K562 (cell line): ENCODE measurements around the gene HDHD5. TPM values are rescaled to one million over a fixed set of nuclear protein-coding genes. Genes with fewer than 3 reads are reported as not detected.

ENCODE experiments used
- ATAC-seq: fragments of 200-7000 bp; cut with Tn5 transposase; 3 replicates; pipeline ENCODE4 v1.9.1; 2020; ENCODE audit warnings: moderate library complexity
- BruUV-seq: library from RNA; stranded (reverse); fragments of 400-500 nt; replicated peaks from 2 replicates; lab custom pipeline; 2021; lab: Mats Ljungman, UMichigan
- CTCF ChIA-PET: fragments of 300-600 bp; formaldehyde crosslinking; extraction: SDS; loops from one replicate; lab custom pipeline; 2021; ENCODE audit warnings: low intra/inter-chr PET ratio; lab: Yijun Ruan, JAX
- POLR2A ChIA-PET: fragments of 300-600, 350-650 bp; sonication (Branson Sonifier 250); formaldehyde crosslinking; extraction: SDS; loops from one replicate; lab custom pipeline; 2021; ENCODE audit warnings: antibody characterized with exemption, inconsistent platforms; lab: Yijun Ruan, JAX
- DNase-seq, 4 experiments: peaks; one replicate each; pipeline versions ENCODE4 v3.0.0 to v3.0.0-alpha.2; 2011 to 2018; ENCODE audit warnings: low spot score in 3 of 4, mixed read lengths in 3 of 4; ENCODE audit errors: extremely low read depth in 1 of 4
- FAIRE-seq: peaks from 2 replicates; lab custom pipeline; 2011; peaks lifted over from hg19 to GRCh38; lab: Jason Lieb, UNC
- H2AFZ ChIP-seq: 2 replicates; pipeline ENCODE4 v1.6.0; 2011; ENCODE audit warnings: low read depth, low read length, control low read depth, inconsistent platforms
- H3K27ac ChIP-seq: fragments of 200-600 bp; 3 replicates; pipeline ENCODE4 v1.8.0; 2011; ENCODE audit warnings: low read depth, mild to moderate bottlenecking, control low read depth, inconsistent platforms, low read length, moderate library complexity, mixed read lengths; ENCODE audit errors: extremely low read depth
- H3K27me3 ChIP-seq, 2 experiments: fragments of 300-600 bp in 1 of 2; 2 replicates in 1 of 2; 3 replicates in 1 of 2; pipeline versions ENCODE4 v1.6.0 to v1.8.0; 2011; ENCODE audit warnings: inconsistent platforms in 2 of 2, low read length in 2 of 2, mild to moderate bottlenecking in 1 of 2, mixed read lengths in 1 of 2, moderate library complexity in 1 of 2; ENCODE audit not compliant: control insufficient read depth in 2 of 2, insufficient read depth in 2 of 2
- H3K36me3 ChIP-seq: fragments of 300-600 bp; 3 replicates; pipeline ENCODE4 v1.8.0; 2011; ENCODE audit warnings: mild to moderate bottlenecking, low read length, inconsistent platforms; ENCODE audit not compliant: control insufficient read depth, insufficient read depth
- H3K4me1 ChIP-seq, 2 experiments: fragments of 200-600 bp in 1 of 2; replicated peaks in 1 of 2; 2 replicates in 1 of 2; 3 replicates in 1 of 2; pipeline versions ENCODE4 v1.5.1 to v1.8.0; 2011; ENCODE audit warnings: inconsistent platforms in 2 of 2, low read length in 2 of 2, mild to moderate bottlenecking in 1 of 2, mixed read lengths in 1 of 2, moderate library complexity in 1 of 2; ENCODE audit not compliant: control insufficient read depth in 2 of 2, insufficient read depth in 2 of 2
- H3K4me2 ChIP-seq: 2 replicates; pipeline ENCODE4 v1.6.1; 2011; ENCODE audit warnings: low read length, control low read depth, inconsistent platforms, mixed read lengths; ENCODE audit not compliant: insufficient read depth
- H3K4me3 ChIP-seq: fragments of 200-600 bp; sonication (generic), shearing (Covaris generic); 2 replicates; pipeline ENCODE4 v1.5.1; 2016; ENCODE audit warnings: control low read depth, inconsistent platforms
- H3K79me2 ChIP-seq: fragments of 200-600 bp; 3 replicates; pipeline ENCODE4 v1.8.0; 2011; ENCODE audit warnings: low read length, inconsistent platforms; ENCODE audit not compliant: control insufficient read depth, insufficient read depth
- H3K9ac ChIP-seq, 2 experiments: 2 replicates each; pipeline versions ENCODE4 v1.6.0 to v1.6.1; 2011; ENCODE audit warnings: low read depth in 2 of 2, low read length in 2 of 2, control low read depth in 1 of 2, inconsistent platforms in 1 of 2, mild to moderate bottlenecking in 1 of 2, mixed read lengths in 1 of 2; ENCODE audit not compliant: insufficient read depth in 1 of 2
- H3K9me1 ChIP-seq: one replicate; pipeline ENCODE4 v1.6.0; 2011; ENCODE audit warnings: inconsistent platforms, mild to moderate bottlenecking, low read length, moderate library complexity; ENCODE audit not compliant: control insufficient read depth, insufficient read depth
- H3K9me3 ChIP-seq: replicated peaks from 2 replicates; pipeline ENCODE4 v1.5.1; 2011; ENCODE audit warnings: low read depth, low read length, inconsistent platforms; ENCODE audit not compliant: control insufficient read depth, insufficient read depth
- H4K20me1 ChIP-seq: replicated peaks from 2 replicates; pipeline ENCODE4 v1.6.1; 2011; ENCODE audit warnings: low read length, inconsistent platforms, mixed read lengths; ENCODE audit not compliant: control insufficient read depth, insufficient read depth
- CBFA2T3 ChIP-seq: fragments of 450-650 bp; IDR thresholded peaks from 2 replicates; pipeline ENCODE4 v1.6.1; 2017
- FOSL1 ChIP-seq: fragments of 200-800 bp; sonication (Bioruptor generic); conservative IDR thresholded peaks from 2 replicates; pipeline ENCODE4 v1.6.1; 2016; ENCODE audit warnings: missing genetic modification characterization, missing compliant biosample characterization
- FOXM1 ChIP-seq, 2 experiments: fragments of 450-650 bp in 1 of 2; sonication (generic) in 1 of 2; formaldehyde crosslinking in 1 of 2; IDR thresholded peaks; 2 replicates each; pipeline versions ENCODE4 v1.6.1 to v1.9.0; 2017 to 2022; ENCODE audit warnings: low read depth in 2 of 2, mild to moderate bottlenecking in 2 of 2, missing genetic modification reagents in 1 of 2, moderate library complexity in 1 of 2
- MTA3 ChIP-seq: fragments of 450-650 bp; formaldehyde crosslinking; IDR thresholded peaks from 2 replicates; pipeline ENCODE4 v1.6.1; 2017; ENCODE audit warnings: mild to moderate bottlenecking, borderline replicate concordance
- WGBS: fragments of 100-300 bp; shearing (Covaris generic); methylation state at CpG from one replicate; pipeline ENCODE4 v1.1.6; 2016; ENCODE audit warnings: low coverage, mixed read lengths; ENCODE audit not compliant: insufficient coverage; ENCODE audit errors: missing lambda C conversion rate; 5-methylcytosine and 5-hydroxymethylcytosine counted together
- in situ Hi-C: fragments of 300-500 bp; cut with MboI; formaldehyde crosslinking; loops from 4 replicates; pipeline ENCODE4 v1.15.0; 2018; ENCODE audit warnings: inconsistent platforms, mixed read lengths
- intact Hi-C: fragments of 100-400 bp; cut with micrococcal nuclease; formaldehyde crosslinking; loops from 2 replicates; pipeline ENCODE4 v1.14.2; 2022
- polyA plus RNA-seq, 8 experiments: library from polyadenylated mRNA; depleted of rRNA in 4 of 8; stranded (reverse) in 5 of 8; unstranded in 3 of 8; fragments of >200 nt; fragmentation: Nextera tagmentation in 2 of 8; fragmentation: Illumina TruSeq in 1 of 8; extraction: Ambion mirVana in 2 of 8; extraction: Trizol in 1 of 8; gene quantifications; 2 replicates each; pipeline versions ENCODE4 v1.2.1 to v1.2.3, GENCODE V29; 2011 to 2014; ENCODE audit warnings: inconsistent platforms in 1 of 8, missing spikeins in 1 of 8
- total RNA-seq, 7 experiments: library from RNA; depleted of rRNA in 6 of 7; stranded (reverse); fragments of >200 nt in 6 of 7; fragmentation: Illumina TruSeq in 2 of 7; extraction: Trizol in 2 of 7; gene quantifications; 2 replicates each; pipeline versions ENCODE4 v1.2.1 to v1.2.3, GENCODE V29; 2011 to 2021; ENCODE audit warnings: low replicate concordance in 1 of 7
- TF ChIP-seq, protein P1 (sequence below), 2 experiments: fragments of 450-650 bp; IDR thresholded peaks; 2 replicates each; pipeline ENCODE4 v1.6.1; 2016

Gene HDHD5
- total and polyA plus RNA-seq, 9 of the 15 experiments (the other 6 are each of a cell fraction or from before 2014, with no cell fraction given), result 1.6 to 36.6 (median 24.2) TPM

DNA sequence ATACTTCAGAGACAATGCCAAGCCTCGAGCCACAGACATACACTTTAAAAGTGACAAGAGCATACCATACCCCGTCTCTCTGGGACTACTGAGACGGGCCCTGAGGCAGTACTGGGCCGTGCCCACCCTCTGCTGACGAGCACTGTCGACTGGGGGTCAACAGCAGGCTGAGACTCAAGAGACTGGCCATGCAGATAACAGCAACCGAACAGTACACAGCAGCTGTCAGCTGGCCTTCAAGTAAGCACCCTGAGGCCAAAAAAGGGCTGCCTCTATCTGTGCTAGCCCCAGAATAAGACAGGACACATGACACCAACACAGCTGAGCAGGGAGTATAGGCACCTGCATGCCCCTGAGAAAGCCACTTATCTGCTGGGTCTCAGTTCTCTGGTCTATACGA lies 19.1 kb downstream of the HDHD5 start:
- Histone ChIP-seq H3K4me1 (no peaks in the 10 kb centered on the region), H3K4me3 (no peak overlapping the region), H3K9ac (peak overlapping the region in 1 of 2 experiments; percentile 72; a peak in 1 of 4 replicates), H3K27me3 (no peaks in the 10 kb centered on the region), H3K4me2 (no peak overlapping the region), H3K27ac (no peak overlapping the region), H2AFZ (no peak overlapping the region), H3K9me3 (no peaks in the 10 kb centered on the region), H3K79me2 (no peaks in the 10 kb centered on the region), H3K36me3 (peaks cover 47% of the 10 kb centered on the region; the same call in 2 of the 3 replicates), H4K20me1 (peaks cover 9% of the 10 kb centered on the region; the same call in 1 of the 2 replicates), H3K9me1 (no peaks in the 10 kb centered on the region)
- ChIA-PET POLR2A (interaction anchor here (1.5 kb wide), 1 partner anchor 9 kb away, joined by 4 read pairs; no protein-coding TSS in a partner anchor), CTCF (no interaction called here)
- in situ Hi-C loops (no loop called here), intact Hi-C loops (no loop called here)
- DNase-seq (no peak), FAIRE-seq (no peak), ATAC-seq (no peak)
- TF ChIP-seq CBFA2T3 (peak; percentile 18; the same call in 1 of the 2 replicates), FOSL1 (tag) (no peak)
- WGBS, result 51% methylated on average over 8 of the region's 8 CpGs
- no TSS peak for BruUV-seq

DNA sequence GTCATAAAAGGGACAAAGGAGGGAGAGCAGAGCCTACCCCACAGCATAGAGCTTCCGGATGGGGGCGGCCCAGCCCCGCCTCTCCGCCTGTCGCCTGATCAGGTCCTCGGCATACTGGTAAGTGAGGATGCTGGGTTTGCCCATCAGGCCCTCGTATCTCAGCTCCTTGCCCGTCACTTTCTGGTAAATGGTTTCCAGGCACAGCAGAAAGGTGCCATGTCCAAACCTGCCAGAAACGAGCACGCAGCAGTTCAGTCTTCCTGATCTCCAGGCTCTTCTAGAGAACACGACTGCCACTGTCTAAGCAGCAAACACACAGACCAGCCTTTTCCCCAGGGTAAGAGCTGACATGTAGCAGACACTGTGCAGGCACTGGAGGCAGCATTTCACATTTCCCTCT lies 20.6 kb downstream of the HDHD5 start:
- no peaks in the 10 kb centered on the region for H3K4me1 ChIP-seq
- H3K27me3 ChIP-seq, result peaks cover 0 to under 1% of the 10 kb centered on the region in 2 experiments; a peak in 1 of 5 replicates
- H3K27ac ChIP-seq, result no peak overlapping the region
- ChIA-PET POLR2A (interaction anchor here (1.5 kb wide), 1 partner anchor 10 kb away, joined by 4 read pairs; no protein-coding TSS in a partner anchor), CTCF (no interaction called here)
- H3K79me2 ChIP-seq, result no peaks in the 10 kb centered on the region
- WGBS, result 76% methylated on average over 11 of the region's 11 CpGs
- ATAC-seq (no peak), FAIRE-seq (no peak), DNase-seq (no peak)
- H3K9ac ChIP-seq, result no peak overlapping the region
- no TSS peak for BruUV-seq
- no peak overlapping the region for H3K4me2 ChIP-seq
- H2AFZ ChIP-seq, result no peak overlapping the region
- intact Hi-C loops, result no loop called here
- no peaks in the 10 kb centered on the region for H3K9me1 ChIP-seq
- peaks cover 37% of the 10 kb centered on the region; the same call in 2 of the 3 replicates for H3K36me3 ChIP-seq
- H4K20me1 ChIP-seq, result peaks cover 9% of the 10 kb centered on the region; the same call in 1 of the 2 replicates
- no peak overlapping the region for H3K4me3 ChIP-seq
- H3K9me3 ChIP-seq, result no peaks in the 10 kb centered on the region
- in situ Hi-C loops, result no loop called here
- TF ChIP-seq FOXM1 (IDR thresholded peaks at IDR 0.05; ENCODE audit: low read depth) (no peak), FOXM1 (CRISPR knock-in tag; IDR thresholded peaks at IDR 0.05; ENCODE audit: low read depth) (no peak), MTA3 (no peak)
- TF ChIP-seq, protein P1, sequence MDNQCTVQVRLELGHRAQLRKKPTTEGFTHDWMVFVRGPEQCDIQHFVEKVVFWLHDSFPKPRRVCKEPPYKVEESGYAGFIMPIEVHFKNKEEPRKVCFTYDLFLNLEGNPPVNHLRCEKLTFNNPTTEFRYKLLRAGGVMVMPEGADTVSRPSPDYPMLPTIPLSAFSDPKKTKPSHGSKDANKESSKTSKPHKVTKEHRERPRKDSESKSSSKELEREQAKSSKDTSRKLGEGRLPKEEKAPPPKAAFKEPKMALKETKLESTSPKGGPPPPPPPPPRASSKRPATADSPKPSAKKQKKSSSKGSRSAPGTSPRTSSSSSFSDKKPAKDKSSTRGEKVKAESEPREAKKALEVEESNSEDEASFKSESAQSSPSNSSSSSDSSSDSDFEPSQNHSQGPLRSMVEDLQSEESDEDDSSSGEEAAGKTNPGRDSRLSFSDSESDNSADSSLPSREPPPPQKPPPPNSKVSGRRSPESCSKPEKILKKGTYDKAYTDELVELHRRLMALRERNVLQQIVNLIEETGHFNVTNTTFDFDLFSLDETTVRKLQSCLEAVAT (IDR thresholded peaks at IDR 0.05), result no peak
